ENCODE results near the gene DROSHA. TPM values are rescaled to one million over a fixed set of nuclear protein-coding genes. Genes with fewer than 3 reads are reported as not detected.

DROSHA gene
- total and polyA plus RNA-seq, 2 of the 8 experiments (the other 6 are each of a cell fraction or from before 2014, with no cell fraction given) = 65.9 to 122 TPM

- H3K18ac ChIP-seq (ENCODE audit: extremely low read depth, low read length) = no peak overlapping the region
- CTCF ChIA-PET (ENCODE audit: partially characterized antibody) = interaction anchor here (1.4 to 2.9 kb wide), 2 partner anchors 234 to 250 kb away, joined by 7 to 10 read pairs; no protein-coding TSS in a partner anchor
- no peak overlapping the region for H3K23ac ChIP-seq (ENCODE audit: insufficient read length)
- no peaks in the 10 kb centered on the region for H3K23me2 ChIP-seq (ENCODE audit: low read depth, low read length)
- no peak overlapping the region for H2AFZ ChIP-seq (ENCODE audit: low read length)
- WGBS, 2 experiments (ENCODE audit: extremely low coverage in 1 of 2, insufficient coverage in 1 of 2, insufficient read length in 1 of 2, insufficient replicate concordance in 2 of 2, low coverage in 1 of 2, low lambda C conversion rate in 2 of 2, missing lambda C conversion rate in 1 of 2) = 87% methylated on average over 4 of the region's 4 CpGs; no CpG with 5 or more reads in 1 of the 2 experiments
- no peak overlapping the region for H3K4ac ChIP-seq (replicated peaks; ENCODE audit: insufficient read length, low read depth, low read length)
- H3K79me1 ChIP-seq (ENCODE audit: low read depth, low read length) = no peaks in the 10 kb centered on the region
- no peak overlapping the region for H3K14ac ChIP-seq (ENCODE audit: insufficient read length)
- no peak overlapping the region for H3K9ac ChIP-seq (replicated peaks in 1 of 4; ENCODE audit: extremely low read depth in 1 of 4, low read depth in 3 of 4, low read length in 3 of 4)
- peaks cover 0 to 1% (median 0%) of the 10 kb centered on the region in 4 experiments; a peak in 1 of 7 replicates for H3K27me3 ChIP-seq (replicated peaks in 1 of 4; ENCODE audit: control insufficient read depth in 3 of 4, extremely low read depth in 1 of 4, insufficient read depth in 3 of 4, low read length in 3 of 4)
- H2BK120ac ChIP-seq (replicated peaks; ENCODE audit: low read depth, low read length) = no peak overlapping the region
- H3K56ac ChIP-seq (replicated peaks; ENCODE audit: insufficient read length, low read depth, low read length) = no peak overlapping the region
- FAIRE-seq (no peak), DNase-seq (ENCODE audit: low read depth in 1 of 2, low spot score in 2 of 2) (no peak)
- no peak overlapping the region for H4K91ac ChIP-seq (replicated peaks; ENCODE audit: insufficient read length, low read length)
- no peaks in the 10 kb centered on the region for H4K20me1 ChIP-seq (replicated peaks in 1 of 2; ENCODE audit: control insufficient read depth in 1 of 2, insufficient read depth in 2 of 2, low read length in 2 of 2)
- H2BK15ac ChIP-seq (ENCODE audit: low read length) = no peak overlapping the region
- TF ChIP-seq MAX (IDR thresholded peaks at IDR 0.05) = no peak
- no peak for TF ChIP-seq CHD2 (IDR thresholded peaks at IDR 0.05; ENCODE audit: low read length)
- TF ChIP-seq POLR2AphosphoS5 (IDR thresholded peaks at IDR 0.05; ENCODE audit: low read depth, low read length) = no peak
- no peak for TF ChIP-seq BACH1 (IDR thresholded peaks at IDR 0.05; ENCODE audit: low read length)
- no peak for TF ChIP-seq ASH2L (IDR thresholded peaks at IDR 0.05; ENCODE audit: low read length)
- TF ChIP-seq SP2 (IDR thresholded peaks at IDR 0.05; ENCODE audit: low read length) = no peak
- TF ChIP-seq CBX5 (IDR thresholded peaks at IDR 0.05; ENCODE audit: low read depth, low read length) = no peak
- no peak for TF ChIP-seq TAF1 (IDR thresholded peaks at IDR 0.05; ENCODE audit: low read depth, low read length)
- no peak for TF ChIP-seq KDM4A (IDR thresholded peaks at IDR 0.05; ENCODE audit: low read depth, low read length, severe bottlenecking)
- no peak for TF ChIP-seq CBX8 (IDR thresholded peaks at IDR 0.05; ENCODE audit: borderline replicate concordance, low read depth, low read length)
- TF ChIP-seq MAFK (IDR thresholded peaks at IDR 0.05; ENCODE audit: low read depth, low read length) = no peak; the same call in 1 of the 2 replicates
- no peak for TF ChIP-seq TAF7 (optimal IDR thresholded peaks at IDR 0.05; ENCODE audit: borderline replicate concordance, low read depth, low read length)
- no peak for TF ChIP-seq SAP30 (IDR thresholded peaks at IDR 0.05; ENCODE audit: insufficient read depth, insufficient replicate concordance, low read length)
- TF ChIP-seq HDAC6 (IDR thresholded peaks at IDR 0.05; ENCODE audit: low read depth, low read length) = no peak
- TF ChIP-seq FOSL1 (IDR thresholded peaks at IDR 0.05; ENCODE audit: insufficient read depth, low read depth, low read length) = no peak
- H4K8ac ChIP-seq (ENCODE audit: extremely low read depth, insufficient read depth, low read length) = no peak overlapping the region
- POLR2A ChIA-PET (ENCODE audit: partially characterized antibody) = no interaction called here
- H3K9me3 ChIP-seq (ENCODE audit: insufficient read depth in 2 of 2, low read depth in 1 of 2, low read length in 1 of 2) = no peaks in the 10 kb centered on the region
- H3K4me1 ChIP-seq (replicated peaks in 1 of 4; ENCODE audit: control insufficient read depth in 3 of 4, insufficient read depth in 4 of 4, low read length in 3 of 4) = no peaks in the 10 kb centered on the region
- no peak overlapping the region for H2BK12ac ChIP-seq (ENCODE audit: low read depth, low read length)
- no peak overlapping the region for H2BK20ac ChIP-seq (ENCODE audit: low read length)
- no peak overlapping the region for H3K4me3 ChIP-seq (ENCODE audit: extremely low read depth in 1 of 4, insufficient read depth in 2 of 4, low read depth in 3 of 4, low read length in 4 of 4)
- H2BK5ac ChIP-seq (ENCODE audit: low read depth, low read length) = no peak overlapping the region
- H3K36me3 ChIP-seq (ENCODE audit: control insufficient read depth in 2 of 4, insufficient read depth in 4 of 4, low read length in 3 of 4) = no peaks in the 10 kb centered on the region
- no peak overlapping the region for H2AK5ac ChIP-seq (ENCODE audit: low read depth, low read length)
- no peak overlapping the region for H3K4me2 ChIP-seq (ENCODE audit: insufficient read depth in 1 of 2, low read depth in 2 of 2, low read length in 2 of 2)
- H3K27ac ChIP-seq (ENCODE audit: low read depth, low read length) = no peak overlapping the region
- H4K5ac ChIP-seq (ENCODE audit: insufficient read length, low read depth, low read length) = no peak overlapping the region
- H3K79me2 ChIP-seq (ENCODE audit: control insufficient read depth in 1 of 2, insufficient read depth in 2 of 2, low read length in 2 of 2) = no peaks in the 10 kb centered on the region
Measured at GRCh38 chr5:31574772-31575171, 42.9 kb upstream of the DROSHA start.

Measured in H1 (cell line).